ENCODE measurements around the gene JARID2. TPM values are rescaled to one million over a fixed set of nuclear protein-coding genes. Genes with fewer than 3 reads are reported as not detected.

The JARID2 gene
- total RNA-seq, 1 donor from 2014 or later = 24.2 TPM

DNA sequence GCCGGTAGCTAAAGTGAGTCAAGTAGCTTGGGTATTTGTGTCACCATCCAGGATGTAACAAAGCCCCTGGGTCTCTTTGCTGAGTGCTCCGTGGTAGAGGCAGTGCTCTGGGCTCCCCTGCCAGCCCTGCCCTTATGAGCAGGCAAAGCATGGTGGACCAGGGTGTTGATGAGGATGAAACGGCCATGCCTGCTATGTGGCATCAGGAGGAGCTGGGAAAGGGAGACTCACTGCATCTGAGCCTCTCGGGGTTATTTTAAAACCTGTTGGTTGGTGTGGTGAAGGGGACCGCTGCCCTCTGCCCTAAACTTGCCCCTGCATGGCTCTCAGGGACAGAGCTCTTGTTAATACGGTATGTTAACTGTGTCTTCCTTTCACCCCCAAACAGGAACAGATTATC is 273.8 kb downstream of the JARID2 start:
- H3K9me3 Mint-ChIP-seq (ENCODE audit: unreplicated experiment) = no peaks in the 10 kb centered on the region

DNA sequence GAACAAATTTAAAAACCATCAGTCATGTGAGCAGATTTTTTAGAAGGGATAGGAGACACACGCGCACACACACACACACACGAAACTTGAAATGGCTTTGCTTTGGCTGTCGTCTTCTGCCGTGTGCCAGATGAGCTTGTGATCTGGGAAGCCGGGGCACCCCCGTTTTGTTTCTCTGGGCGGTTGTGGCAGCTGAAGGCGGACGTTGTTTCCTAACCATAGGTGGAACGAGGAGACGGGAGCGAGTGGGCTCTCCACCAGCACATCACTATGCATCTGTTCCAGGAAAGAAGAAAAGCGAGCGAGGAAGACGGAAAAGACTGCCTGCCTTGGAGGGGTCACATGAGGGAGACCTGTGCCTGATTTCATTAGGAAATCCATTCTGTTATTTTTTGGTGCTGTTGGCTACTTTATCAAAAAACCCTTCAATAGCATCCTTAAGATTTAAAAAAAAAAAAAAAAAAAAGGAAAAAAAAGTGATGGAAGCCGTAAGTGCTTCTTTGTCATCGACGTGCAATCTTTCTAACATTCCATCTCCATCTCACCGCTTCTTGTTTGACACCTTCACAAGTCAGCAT is 274.8 kb downstream of the JARID2 start:
- Histone ChIP-seq H3K79me2 (ENCODE audit: insufficient read depth, low read length) (no peaks in the 10 kb centered on the region), H3K4me2 (ENCODE audit: low read length) (no peak overlapping the region), H3K9me3 (ENCODE audit: insufficient read depth, low read depth, low read length) (no peaks in the 10 kb centered on the region), H3K27me3 (ENCODE audit: insufficient read depth, low read length) (no peaks in the 10 kb centered on the region), H3K9ac (ENCODE audit: low read length) (no peak overlapping the region), H2AFZ (ENCODE audit: low read depth, low read length) (no peak overlapping the region), H3K4me1 (ENCODE audit: insufficient read depth, low read length) (no peaks in the 10 kb centered on the region), H3K4me3 (ENCODE audit: insufficient read depth, low read depth, low read length) (no peak overlapping the region), H4K20me1 (ENCODE audit: insufficient read depth, low read length) (peaks cover 20% of the 10 kb centered on the region), H3K27ac (ENCODE audit: low read depth, low read length) (no peak overlapping the region), H3K36me3 (ENCODE audit: insufficient read depth, low read length) (peaks cover 21% of the 10 kb centered on the region)
- no peak for FAIRE-seq
- Mint-ChIP-seq H3K4me3 (ENCODE audit: unreplicated experiment) (no peak overlapping the region), H3K9me3 (ENCODE audit: unreplicated experiment) (no peaks in the 10 kb centered on the region), H3K27me3 (ENCODE audit: low read depth, unreplicated experiment) (no peaks in the 10 kb centered on the region), H3K36me3 (ENCODE audit: low read depth, unreplicated experiment) (peaks cover 35% of the 10 kb centered on the region), H3K27ac (ENCODE audit: unreplicated experiment) (no peak overlapping the region), H3K4me1 (ENCODE audit: low read depth, unreplicated experiment) (peaks cover 8% of the 10 kb centered on the region)
- DNase-seq (ENCODE audit: low read depth) = no peak
- TF ChIP-seq, protein P1, sequence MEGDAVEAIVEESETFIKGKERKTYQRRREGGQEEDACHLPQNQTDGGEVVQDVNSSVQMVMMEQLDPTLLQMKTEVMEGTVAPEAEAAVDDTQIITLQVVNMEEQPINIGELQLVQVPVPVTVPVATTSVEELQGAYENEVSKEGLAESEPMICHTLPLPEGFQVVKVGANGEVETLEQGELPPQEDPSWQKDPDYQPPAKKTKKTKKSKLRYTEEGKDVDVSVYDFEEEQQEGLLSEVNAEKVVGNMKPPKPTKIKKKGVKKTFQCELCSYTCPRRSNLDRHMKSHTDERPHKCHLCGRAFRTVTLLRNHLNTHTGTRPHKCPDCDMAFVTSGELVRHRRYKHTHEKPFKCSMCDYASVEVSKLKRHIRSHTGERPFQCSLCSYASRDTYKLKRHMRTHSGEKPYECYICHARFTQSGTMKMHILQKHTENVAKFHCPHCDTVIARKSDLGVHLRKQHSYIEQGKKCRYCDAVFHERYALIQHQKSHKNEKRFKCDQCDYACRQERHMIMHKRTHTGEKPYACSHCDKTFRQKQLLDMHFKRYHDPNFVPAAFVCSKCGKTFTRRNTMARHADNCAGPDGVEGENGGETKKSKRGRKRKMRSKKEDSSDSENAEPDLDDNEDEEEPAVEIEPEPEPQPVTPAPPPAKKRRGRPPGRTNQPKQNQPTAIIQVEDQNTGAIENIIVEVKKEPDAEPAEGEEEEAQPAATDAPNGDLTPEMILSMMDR (IDR thresholded peaks at IDR 0.05; ENCODE audit: insufficient read depth, low read depth, low read length) = no peak
- TF ChIP-seq EZH2 (IDR thresholded peaks at IDR 0.05; ENCODE audit: insufficient read depth, low read length) = no peak

More for the DNA sequence above, 273.8 kb downstream of the JARID2 start:
- H3K4me1 ChIP-seq (ENCODE audit: insufficient read depth, low read length) = no peaks in the 10 kb centered on the region
- H2AFZ ChIP-seq (ENCODE audit: low read depth, low read length) = no peak overlapping the region
- no peaks in the 10 kb centered on the region for H3K27me3 Mint-ChIP-seq (ENCODE audit: low read depth, unreplicated experiment)
- no peak overlapping the region for H3K27ac Mint-ChIP-seq (ENCODE audit: unreplicated experiment)
- H3K9ac ChIP-seq (ENCODE audit: low read length) = no peak overlapping the region
- H3K27me3 ChIP-seq (ENCODE audit: insufficient read depth, low read length) = no peaks in the 10 kb centered on the region
- DNase-seq (ENCODE audit: low read depth) = no peak
- TF ChIP-seq, protein P1 (IDR thresholded peaks at IDR 0.05; ENCODE audit: insufficient read depth, low read depth, low read length) = no peak
- no peak for TF ChIP-seq EZH2 (IDR thresholded peaks at IDR 0.05; ENCODE audit: insufficient read depth, low read length)
- FAIRE-seq = no peak
- no peaks in the 10 kb centered on the region for H3K79me2 ChIP-seq (ENCODE audit: insufficient read depth, low read length)
- H3K4me2 ChIP-seq (ENCODE audit: low read length) = no peak overlapping the region
- peaks cover 21% of the 10 kb centered on the region for H3K36me3 ChIP-seq (ENCODE audit: insufficient read depth, low read length)
- H3K9me3 ChIP-seq (ENCODE audit: insufficient read depth, low read depth, low read length) = no peaks in the 10 kb centered on the region
- peaks cover 8% of the 10 kb centered on the region for H3K4me1 Mint-ChIP-seq (ENCODE audit: low read depth, unreplicated experiment)
- H3K36me3 Mint-ChIP-seq (ENCODE audit: low read depth, unreplicated experiment) = peaks cover 36% of the 10 kb centered on the region
- no peak overlapping the region for H3K4me3 ChIP-seq (ENCODE audit: insufficient read depth, low read depth, low read length)
- no peak overlapping the region for H3K27ac ChIP-seq (ENCODE audit: low read depth, low read length)
- no peak overlapping the region for H3K4me3 Mint-ChIP-seq (ENCODE audit: unreplicated experiment)
- peaks cover 24% of the 10 kb centered on the region for H4K20me1 ChIP-seq (ENCODE audit: insufficient read depth, low read length)

DNA sequence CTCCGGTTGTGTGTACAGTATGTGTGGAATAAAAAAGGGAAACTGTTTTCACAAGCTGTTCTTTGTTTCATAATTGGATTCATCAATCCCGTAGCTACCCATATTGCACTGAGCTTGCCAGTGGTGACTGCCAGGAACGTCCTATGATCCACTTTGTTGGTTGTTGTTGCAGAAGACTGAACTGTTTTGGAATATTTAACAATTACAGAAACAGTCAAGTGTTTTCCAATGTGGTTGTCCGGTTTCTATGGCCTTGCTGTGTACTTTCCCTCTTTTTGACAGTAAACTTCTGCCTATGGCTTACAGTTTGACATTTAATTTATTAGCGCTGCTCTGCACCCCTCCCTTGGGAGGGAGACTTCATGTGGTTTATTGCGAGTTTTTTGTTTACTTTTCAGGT is 275.7 kb downstream of the JARID2 start:
- Mint-ChIP-seq H3K4me3 (ENCODE audit: unreplicated experiment) (no peak overlapping the region), H3K27ac (ENCODE audit: unreplicated experiment) (no peak overlapping the region), H3K4me1 (ENCODE audit: low read depth, unreplicated experiment) (peaks cover 10% of the 10 kb centered on the region), H3K9me3 (ENCODE audit: unreplicated experiment) (peaks cover 3% of the 10 kb centered on the region), H3K27me3 (ENCODE audit: low read depth, unreplicated experiment) (no peaks in the 10 kb centered on the region), H3K36me3 (ENCODE audit: low read depth, unreplicated experiment) (peaks cover 38% of the 10 kb centered on the region)
- TF ChIP-seq EZH2 (IDR thresholded peaks at IDR 0.05; ENCODE audit: insufficient read depth, low read length) = no peak
- Histone ChIP-seq H3K79me2 (ENCODE audit: insufficient read depth, low read length) (no peaks in the 10 kb centered on the region), H3K36me3 (ENCODE audit: insufficient read depth, low read length) (peaks cover 21% of the 10 kb centered on the region), H3K27me3 (ENCODE audit: insufficient read depth, low read length) (no peaks in the 10 kb centered on the region), H3K9me3 (ENCODE audit: insufficient read depth, low read depth, low read length) (no peaks in the 10 kb centered on the region), H2AFZ (ENCODE audit: low read depth, low read length) (no peak overlapping the region), H3K4me3 (ENCODE audit: insufficient read depth, low read depth, low read length) (no peak overlapping the region), H3K9ac (ENCODE audit: low read length) (no peak overlapping the region), H3K4me1 (ENCODE audit: insufficient read depth, low read length) (no peaks in the 10 kb centered on the region), H3K27ac (ENCODE audit: low read depth, low read length) (no peak overlapping the region), H4K20me1 (ENCODE audit: insufficient read depth, low read length) (peaks cover 16% of the 10 kb centered on the region), H3K4me2 (ENCODE audit: low read length) (no peak overlapping the region)
- no peak for DNase-seq (ENCODE audit: low read depth)
- FAIRE-seq = no peak
